HepG2 (cell line): ENCODE data around the gene MMAA. TPM values are rescaled to one million over a fixed set of nuclear protein-coding genes. Genes with fewer than 3 reads are reported as not detected.

Source experiments
- ATF3 ChIP-seq: sonication (generic); formaldehyde crosslinking; IDR thresholded peaks from 2 replicates; pipeline ENCODE4 v1.4.0; 2020; ENCODE audit warnings: missing genetic modification reagents
- ATF5 ChIP-seq: sonication (generic); formaldehyde crosslinking; IDR thresholded peaks from 2 replicates; pipeline ENCODE4 v1.4.0; 2020; ENCODE audit warnings: mild to moderate bottlenecking, low read depth, missing genetic modification reagents
- CEBPB ChIP-seq: IDR thresholded peaks from 2 replicates; pipeline ENCODE4 v1.6.1; 2011; ENCODE audit warnings: low read depth, low read length, improper control_type of control experiment, borderline replicate concordance
- FOXM1 ChIP-seq: sonication (generic); formaldehyde crosslinking; IDR thresholded peaks from 2 replicates; pipeline ENCODE4 v1.5.0; 2020; ENCODE audit warnings: missing genetic modification reagents
- GTF2F1 ChIP-seq: fragments of 150-350 bp; IDR thresholded peaks from 2 replicates; pipeline ENCODE4 v1.6.1; 2014; ENCODE audit warnings: low read length
- HOMEZ ChIP-seq: IDR thresholded peaks from 2 replicates; pipeline ENCODE4 v1.6.1; 2016; ENCODE audit warnings: low read depth
- HOXA9 ChIP-seq: sonication (generic); formaldehyde crosslinking; IDR thresholded peaks from 2 replicates; pipeline ENCODE4 v1.8.1; 2022; ENCODE audit warnings: missing genetic modification reagents, mild to moderate bottlenecking, moderate library complexity, borderline replicate concordance
- KAT8 ChIP-seq: IDR thresholded peaks from 2 replicates; pipeline ENCODE4 v1.6.1; 2016; ENCODE audit warnings: missing genetic modification reagents, missing compliant biosample characterization
- MED1 ChIP-seq: sonication (generic); formaldehyde crosslinking; IDR thresholded peaks from 2 replicates; pipeline ENCODE4 v1.4.0; 2020; ENCODE audit warnings: missing genetic modification reagents
- NR0B2 ChIP-seq: sonication (generic); formaldehyde crosslinking; IDR thresholded peaks from 2 replicates; pipeline ENCODE4 v1.4.0; 2020; ENCODE audit warnings: mild to moderate bottlenecking, missing genetic modification reagents
- NRL ChIP-seq: sonication (generic); formaldehyde crosslinking; IDR thresholded peaks from 2 replicates; pipeline ENCODE4 v1.5.0; 2020; ENCODE audit warnings: missing genetic modification reagents, mild to moderate bottlenecking, moderate library complexity, borderline replicate concordance
- PTBP1 ChIP-seq: fragments of 200-400 bp; formaldehyde crosslinking; IDR thresholded peaks from 2 replicates; pipeline ENCODE4 v1.6.1; 2018; ENCODE audit warnings: low read length, low read depth; ENCODE audit not compliant: poor library complexity, severe bottlenecking
- RARG ChIP-seq: sonication (generic); formaldehyde crosslinking; IDR thresholded peaks from 2 replicates; pipeline ENCODE4 v1.4.0; 2020; ENCODE audit warnings: low read depth, mild to moderate bottlenecking, missing genetic modification reagents
- THAP8 ChIP-seq: sonication (generic); formaldehyde crosslinking; IDR thresholded peaks from 2 replicates; pipeline ENCODE4 v1.5.1; 2020; ENCODE audit warnings: missing genetic modification reagents, mild to moderate bottlenecking, borderline replicate concordance
- ZBTB2 ChIP-seq: sonication (generic); formaldehyde crosslinking; IDR thresholded peaks from 2 replicates; pipeline ENCODE4 v1.8.0; 2022; ENCODE audit warnings: low read depth, missing genetic modification reagents
- ZNF10 ChIP-seq: sonication (generic); formaldehyde crosslinking; IDR thresholded peaks from 2 replicates; pipeline ENCODE4 v1.4.0; 2020; ENCODE audit warnings: mild to moderate bottlenecking, low read depth, missing genetic modification reagents, borderline replicate concordance
- ZNF143 ChIP-seq: sonication (generic); formaldehyde crosslinking; IDR thresholded peaks from 2 replicates; pipeline ENCODE4 v1.4.0; 2020; ENCODE audit warnings: missing genetic modification reagents
- ZNF234 ChIP-seq: sonication (generic); formaldehyde crosslinking; conservative IDR thresholded peaks from 2 replicates; pipeline ENCODE4 v1.5.1; 2020; ENCODE audit warnings: mild to moderate bottlenecking, missing genetic modification reagents
- ZNF235 ChIP-seq: sonication (generic); formaldehyde crosslinking; IDR thresholded peaks from 2 replicates; pipeline ENCODE4 v1.8.1; 2023; ENCODE audit warnings: mild to moderate bottlenecking, missing genetic modification reagents, borderline replicate concordance
- ZNF34 ChIP-seq: sonication (generic); formaldehyde crosslinking; IDR thresholded peaks from 2 replicates; pipeline ENCODE4 v1.4.0; 2020; ENCODE audit warnings: mild to moderate bottlenecking, missing genetic modification reagents, borderline replicate concordance
- ZNF350 ChIP-seq: sonication (generic); formaldehyde crosslinking; IDR thresholded peaks from 2 replicates; pipeline ENCODE4 v1.4.0; 2020; ENCODE audit warnings: mild to moderate bottlenecking, low read depth, missing genetic modification reagents, borderline replicate concordance
- ZNF563 ChIP-seq: sonication (generic); formaldehyde crosslinking; IDR thresholded peaks from 2 replicates; pipeline ENCODE4 v1.8.0; 2022; ENCODE audit warnings: mild to moderate bottlenecking, moderate library complexity, missing genetic modification reagents
- polyA plus RNA-seq, 8 experiments: library from polyadenylated mRNA; depleted of rRNA in 3 of 8; stranded (reverse) in 7 of 8; unstranded in 1 of 8; fragments of >200 nt; fragmentation: Illumina TruSeq in 4 of 8; extraction: Trizol in 4 of 8; gene quantifications; 2 replicates each; pipeline versions ENCODE4 v1.2.1 to v1.2.3, GENCODE V29; 2011 to 2016; ENCODE audit warnings: low read depth in 4 of 8, missing spikeins in 1 of 8, mixed read lengths in 1 of 8; ENCODE audit not compliant: insufficient read depth in 1 of 8
- total RNA-seq, 5 experiments: library from RNA; depleted of rRNA; stranded (reverse); fragments of >200 nt; fragmentation: Illumina TruSeq; extraction: Trizol; gene quantifications; 2 replicates each; pipeline ENCODE4 v1.2.3, GENCODE V29; 2016; ENCODE audit warnings: low read depth in 1 of 5

MMAA gene
- total and polyA plus RNA-seq, 2 of the 13 experiments (the other 11 are each of a cell fraction or from before 2014, with no cell fraction given), result 1.3 to 2.8 TPM

- peak; percentile 54; the same call in 1 of the 2 replicates for TF ChIP-seq ZBTB2
- TF ChIP-seq ATF5, result no peak
- peak; percentile 64; the same call in 1 of the 2 replicates for TF ChIP-seq ZNF563
- TF ChIP-seq HOXA9 (CRISPR knock-in tag), result 0 out of 2 replicates have a peak, but pooled peaks have one; percentile 64
- TF ChIP-seq KAT8, result peak; percentile 96
- no peak for TF ChIP-seq CEBPB
- peak; percentile 60; the same call in 1 of the 2 replicates for TF ChIP-seq MED1 (CRISPR knock-in tag)
- TF ChIP-seq THAP8 (CRISPR knock-in tag), result peak; percentile 56; the same call in 1 of the 2 replicates
- TF ChIP-seq ZNF235 (CRISPR knock-in tag), result peak; percentile 94; the same call in 1 of the 2 replicates
- no peak for TF ChIP-seq FOXM1 (CRISPR knock-in tag)
- peak; percentile 80 for TF ChIP-seq ZNF350 (CRISPR knock-in tag)
- TF ChIP-seq HOMEZ, result peak; percentile 79
- TF ChIP-seq ZNF34, result no peak
- TF ChIP-seq ZNF234, result no peak
- TF ChIP-seq ZNF10, result no peak
- TF ChIP-seq NR0B2 (CRISPR knock-in tag), result peak; percentile 93
- peak; percentile 50; the same call in 1 of the 2 replicates for TF ChIP-seq ATF3
- no peak; the same call in 1 of the 2 replicates for TF ChIP-seq ZNF143
- TF ChIP-seq NRL (CRISPR knock-in tag), result peak; percentile 82; the same call in 1 of the 2 replicates
- TF ChIP-seq RARG (CRISPR knock-in tag), result no peak
- TF ChIP-seq PTBP1, result peak; percentile 48
- no peak for TF ChIP-seq GTF2F1
Observed at GRCh38 chr4:145618932-145619638, at the start of gene MMAA (continued).
